AG04449 (cell line): ENCODE data around the gene CSAD.

Experiments used
- CTCF ChIA-PET: fragments of 350-600 bp; formaldehyde crosslinking; extraction: SDS; loops from one replicate; lab custom pipeline; 2021; ENCODE audit warnings: antibody characterized with exemption; lab: Yijun Ruan, JAX
- POLR2A ChIA-PET: fragments of 400-600, 350-600 bp; formaldehyde crosslinking; extraction: SDS; loops from one replicate; lab custom pipeline; 2020; ENCODE audit warnings: antibody characterized with exemption, inconsistent platforms; lab: Yijun Ruan, JAX
- DNase-seq: peaks from one replicate; pipeline ENCODE4 v3.0.0-alpha.2; 2010; ENCODE audit warnings: low read depth, low spot score
- H3K4me3 ChIP-seq: 2 replicates; pipeline ENCODE4 v1.5.1; 2011; ENCODE audit warnings: low read depth, mild to moderate bottlenecking, control low read depth, low read length
- TF ChIP-seq, protein P1 (sequence below): IDR thresholded peaks from one replicate; pipeline ENCODE4 v1.5.1; 2011; ENCODE audit warnings: mild to moderate bottlenecking, moderate library complexity, low read length, control low read depth, inconsistent platforms; ENCODE audit not compliant: insufficient read depth; ENCODE audit errors: missing control alignments

CSAD gene

GRCh38 chr12:53198486-53199110 is 17.9 kb upstream of the CSAD start:
- CTCF ChIA-PET = interaction anchor here (1.2 to 24.6 kb wide), 17 partner anchors 10 to 161 kb away, joined by 3 to 659 read pairs (median 10); partner anchors contain the start of genes AAAS, CSAD, ITGB7 and MYG1
- no peak for DNase-seq
- POLR2A ChIA-PET = interaction anchor here (0.6 kb wide), 1 partner anchor 979 kb away, joined by 3 read pairs; no protein-coding TSS in a partner anchor

DNA sequence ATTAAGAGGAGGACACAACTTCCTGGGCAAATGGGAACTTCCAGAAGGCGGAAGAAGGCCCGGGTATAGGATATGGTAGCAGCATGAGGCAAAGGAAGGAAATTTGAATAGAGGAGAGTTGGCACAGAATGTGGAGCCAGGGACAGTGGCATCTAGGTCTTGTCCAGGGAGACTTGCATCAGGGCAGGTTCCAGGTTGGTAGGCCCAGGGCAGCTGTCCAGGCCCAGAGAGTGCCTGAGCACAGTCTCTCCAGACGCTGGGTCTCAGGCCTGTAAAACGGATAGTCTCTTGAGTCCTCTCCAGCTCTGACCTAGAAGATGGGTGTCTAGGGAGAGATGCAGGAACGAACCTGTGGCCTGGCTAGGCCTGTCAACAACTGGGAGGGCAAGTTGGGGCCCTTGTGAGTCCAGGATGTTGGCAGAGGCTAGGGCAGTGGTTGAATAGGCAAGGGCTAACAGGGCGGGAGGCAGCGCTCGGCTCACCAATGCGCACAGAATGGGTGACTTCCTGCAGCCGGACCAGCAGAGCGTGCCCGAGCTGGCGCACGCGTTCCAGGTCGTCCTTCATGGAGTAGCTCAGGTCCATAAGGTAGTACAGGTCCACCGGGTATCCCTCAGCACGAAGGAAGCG is 16.4 kb upstream of the CSAD start:
- H3K4me3 ChIP-seq = no peak overlapping the region
- CTCF ChIA-PET = interaction anchor here (0.8 to 24.6 kb wide), 24 partner anchors 8 to 159 kb away, joined by 3 to 659 read pairs (median 6); partner anchors contain the start of genes AAAS, CSAD, ESPL1 and ITGB7
- DNase-seq = no peak
- POLR2A ChIA-PET = interaction anchor here (0.6 to 1.8 kb wide), 4 partner anchors 10 to 133 kb away, joined by 3 to 7 read pairs (median 4); partner anchors contain the start of genes CSAD and ZNF740
- TF ChIP-seq, protein P1, sequence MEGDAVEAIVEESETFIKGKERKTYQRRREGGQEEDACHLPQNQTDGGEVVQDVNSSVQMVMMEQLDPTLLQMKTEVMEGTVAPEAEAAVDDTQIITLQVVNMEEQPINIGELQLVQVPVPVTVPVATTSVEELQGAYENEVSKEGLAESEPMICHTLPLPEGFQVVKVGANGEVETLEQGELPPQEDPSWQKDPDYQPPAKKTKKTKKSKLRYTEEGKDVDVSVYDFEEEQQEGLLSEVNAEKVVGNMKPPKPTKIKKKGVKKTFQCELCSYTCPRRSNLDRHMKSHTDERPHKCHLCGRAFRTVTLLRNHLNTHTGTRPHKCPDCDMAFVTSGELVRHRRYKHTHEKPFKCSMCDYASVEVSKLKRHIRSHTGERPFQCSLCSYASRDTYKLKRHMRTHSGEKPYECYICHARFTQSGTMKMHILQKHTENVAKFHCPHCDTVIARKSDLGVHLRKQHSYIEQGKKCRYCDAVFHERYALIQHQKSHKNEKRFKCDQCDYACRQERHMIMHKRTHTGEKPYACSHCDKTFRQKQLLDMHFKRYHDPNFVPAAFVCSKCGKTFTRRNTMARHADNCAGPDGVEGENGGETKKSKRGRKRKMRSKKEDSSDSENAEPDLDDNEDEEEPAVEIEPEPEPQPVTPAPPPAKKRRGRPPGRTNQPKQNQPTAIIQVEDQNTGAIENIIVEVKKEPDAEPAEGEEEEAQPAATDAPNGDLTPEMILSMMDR = no peak

More at GRCh38 chr12:53198486-53199110, 17.9 kb upstream of the CSAD start:
- TF ChIP-seq, protein P1 = no peak
- no peak overlapping the region for H3K4me3 ChIP-seq

DNA sequence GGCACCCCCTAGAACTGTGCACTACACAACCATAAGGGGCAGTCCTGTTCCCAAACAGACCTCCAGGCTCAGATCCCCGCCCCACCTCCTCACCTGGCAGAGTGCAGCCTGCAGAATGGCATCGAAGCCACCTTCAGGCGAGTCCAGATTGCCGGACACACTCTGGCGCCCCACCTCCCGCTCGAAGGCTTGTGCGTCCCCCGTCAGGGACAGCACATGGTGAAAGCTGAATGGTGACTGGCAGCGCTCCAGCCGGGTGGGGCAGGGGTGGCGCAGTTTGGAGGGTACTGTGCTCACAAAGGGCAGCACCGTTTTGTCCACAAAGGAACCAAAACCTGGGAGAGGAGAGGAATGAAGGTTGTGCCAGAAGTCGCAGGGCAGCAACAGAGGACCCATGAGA is 15.8 kb upstream of the CSAD start:
- ChIA-PET POLR2A (interaction anchor here (1.8 kb wide), 1 partner anchor 130 kb away, joined by 7 read pairs; no protein-coding TSS in a partner anchor), CTCF (interaction anchor here (0.7 to 5.7 kb wide), 16 partner anchors 8 to 158 kb away, joined by 3 to 94 read pairs (median 16); partner anchors contain the start of genes AAAS, CSAD, ITGB7 and SOAT2)
- no peak overlapping the region for H3K4me3 ChIP-seq
- TF ChIP-seq, protein P1 = no peak
- DNase-seq = no peak

- ChIA-PET POLR2A (no interaction called here), CTCF (interaction anchor here (0.6 to 5.5 kb wide), 16 partner anchors 8 to 148 kb away, joined by 3 to 80 read pairs (median 5); partner anchors contain the start of genes CSAD and ITGB7)
- TF ChIP-seq, protein P1 = no peak
- DNase-seq = no peak
- H3K4me3 ChIP-seq = no peak overlapping the region
These were observed 15.0 kb upstream of the CSAD start for GRCh38 chr12:53195516-53196420.

- ChIA-PET CTCF (interaction anchor here (0.6 to 5.5 kb wide), 12 partner anchors 9 to 141 kb away, joined by 3 to 80 read pairs (median 6); partner anchors contain the start of genes CSAD and ITGB7), POLR2A (no interaction called here)
- TF ChIP-seq, protein P1 = no peak
- DNase-seq = no peak
- H3K4me3 ChIP-seq = no peak overlapping the region
These were observed 14.2 kb upstream of the CSAD start for GRCh38 chr12:53194973-53195372.
